ENCODE measurements around the gene PRKAB2. TPM values are rescaled to one million over a fixed set of nuclear protein-coding genes. Genes with fewer than 3 reads are reported as not detected.
"Not testable (repeated sequence)": the region's sequence is repeated elsewhere in the genome, so short reads cannot be mapped to it uniquely, and the experiment has no call there.

Gene PRKAB2
- total RNA-seq, 1 donor from 2014 or later: 26.7 TPM

DNA sequence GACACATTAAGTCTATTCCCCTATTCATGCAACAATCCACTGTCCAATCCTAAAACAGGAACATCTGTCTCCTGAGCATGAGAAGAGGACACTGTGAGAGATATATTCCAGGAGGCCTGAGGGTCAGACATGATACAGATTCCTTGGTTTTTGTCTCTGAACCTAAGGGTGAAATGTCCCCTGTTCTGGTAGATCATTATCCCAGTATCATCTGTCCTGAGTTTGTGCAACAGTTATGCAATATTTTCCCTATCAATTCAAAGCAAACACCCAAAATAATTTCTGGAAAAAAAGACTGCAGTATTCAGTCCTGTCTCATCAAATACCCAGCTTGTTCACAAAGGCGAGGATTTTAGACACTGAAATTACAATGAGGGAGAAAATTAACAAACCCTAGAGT, 61.4 kb downstream of the PRKAB2 start:
- no peaks in the 10 kb centered on the region for H3K9me3 Mint-ChIP-seq (ENCODE audit: unreplicated experiment)
- H3K36me3 Mint-ChIP-seq (ENCODE audit: unreplicated experiment): no peaks in the 10 kb centered on the region
- H3K27me3 Mint-ChIP-seq (ENCODE audit: unreplicated experiment): peaks cover 2% of the 10 kb centered on the region
- H3K27ac Mint-ChIP-seq (ENCODE audit: unreplicated experiment): no peak overlapping the region
- no peaks in the 10 kb centered on the region for H3K4me1 Mint-ChIP-seq (ENCODE audit: low read depth, unreplicated experiment)
- no peak for DNase-seq
- no peak overlapping the region for H3K4me3 Mint-ChIP-seq (ENCODE audit: unreplicated experiment)
- TF ChIP-seq, protein P1, sequence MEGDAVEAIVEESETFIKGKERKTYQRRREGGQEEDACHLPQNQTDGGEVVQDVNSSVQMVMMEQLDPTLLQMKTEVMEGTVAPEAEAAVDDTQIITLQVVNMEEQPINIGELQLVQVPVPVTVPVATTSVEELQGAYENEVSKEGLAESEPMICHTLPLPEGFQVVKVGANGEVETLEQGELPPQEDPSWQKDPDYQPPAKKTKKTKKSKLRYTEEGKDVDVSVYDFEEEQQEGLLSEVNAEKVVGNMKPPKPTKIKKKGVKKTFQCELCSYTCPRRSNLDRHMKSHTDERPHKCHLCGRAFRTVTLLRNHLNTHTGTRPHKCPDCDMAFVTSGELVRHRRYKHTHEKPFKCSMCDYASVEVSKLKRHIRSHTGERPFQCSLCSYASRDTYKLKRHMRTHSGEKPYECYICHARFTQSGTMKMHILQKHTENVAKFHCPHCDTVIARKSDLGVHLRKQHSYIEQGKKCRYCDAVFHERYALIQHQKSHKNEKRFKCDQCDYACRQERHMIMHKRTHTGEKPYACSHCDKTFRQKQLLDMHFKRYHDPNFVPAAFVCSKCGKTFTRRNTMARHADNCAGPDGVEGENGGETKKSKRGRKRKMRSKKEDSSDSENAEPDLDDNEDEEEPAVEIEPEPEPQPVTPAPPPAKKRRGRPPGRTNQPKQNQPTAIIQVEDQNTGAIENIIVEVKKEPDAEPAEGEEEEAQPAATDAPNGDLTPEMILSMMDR (IDR thresholded peaks at IDR 0.05; ENCODE audit: partially characterized antibody, unreplicated experiment): no peak

DNA sequence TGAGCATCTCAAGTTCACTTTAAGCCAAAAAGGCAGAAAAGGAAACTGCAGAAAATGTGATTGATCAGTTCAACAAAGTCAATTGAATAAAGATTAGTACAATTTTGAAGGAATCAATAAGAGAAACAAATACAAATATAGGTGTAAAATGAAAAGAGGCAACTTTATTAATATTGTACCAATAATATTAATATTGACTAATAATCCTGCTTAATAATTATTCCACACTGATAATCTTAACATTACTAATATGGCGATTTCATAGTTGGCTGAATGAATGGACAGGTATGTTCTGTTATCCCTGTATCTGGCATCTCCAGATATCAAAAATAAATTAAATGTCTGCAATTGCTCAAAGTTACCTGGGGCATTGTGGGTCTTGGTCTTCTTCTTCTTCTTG, 61.8 kb downstream of the PRKAB2 start:
- Mint-ChIP-seq H3K9me3 (ENCODE audit: unreplicated experiment) (no peaks in the 10 kb centered on the region), H3K27ac (ENCODE audit: unreplicated experiment) (no peak overlapping the region), H3K4me1 (ENCODE audit: low read depth, unreplicated experiment) (no peaks in the 10 kb centered on the region), H3K4me3 (ENCODE audit: unreplicated experiment) (no peak overlapping the region), H3K36me3 (ENCODE audit: unreplicated experiment) (no peaks in the 10 kb centered on the region), H3K27me3 (ENCODE audit: unreplicated experiment) (peaks cover 2% of the 10 kb centered on the region)
- DNase-seq: no peak
- TF ChIP-seq, protein P1 (IDR thresholded peaks at IDR 0.05; ENCODE audit: partially characterized antibody, unreplicated experiment): no peak

DNA sequence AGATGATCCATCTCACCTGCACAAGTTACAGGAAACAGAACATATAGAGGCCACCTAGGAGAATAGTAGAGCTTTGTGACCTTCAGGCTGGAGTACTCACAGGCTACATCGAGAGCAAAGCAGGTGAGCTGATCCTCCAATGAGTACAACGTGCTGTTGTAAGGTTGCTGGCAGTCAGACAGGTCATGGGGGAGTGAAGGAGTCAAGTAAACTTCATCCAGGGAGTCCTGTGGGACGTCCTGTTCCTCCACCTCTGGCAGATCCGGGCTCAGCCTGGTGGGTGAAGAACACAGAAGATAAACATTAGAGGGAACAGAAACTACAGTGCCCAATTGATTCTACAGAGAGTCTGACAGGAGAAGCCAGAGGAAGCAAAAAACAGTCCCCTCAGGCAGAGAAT, 62.5 kb downstream of the PRKAB2 start:
- H3K4me3 Mint-ChIP-seq (ENCODE audit: unreplicated experiment): no peak overlapping the region
- no peaks in the 10 kb centered on the region for H3K9me3 Mint-ChIP-seq (ENCODE audit: unreplicated experiment)
- TF ChIP-seq, protein P1 (IDR thresholded peaks at IDR 0.05; ENCODE audit: partially characterized antibody, unreplicated experiment): no peak
- no peak for DNase-seq
- peaks cover 2% of the 10 kb centered on the region for H3K27me3 Mint-ChIP-seq (ENCODE audit: unreplicated experiment)
- H3K4me1 Mint-ChIP-seq (ENCODE audit: low read depth, unreplicated experiment): no peaks in the 10 kb centered on the region
- no peaks in the 10 kb centered on the region for H3K36me3 Mint-ChIP-seq (ENCODE audit: unreplicated experiment)
- H3K27ac Mint-ChIP-seq (ENCODE audit: unreplicated experiment): no peak overlapping the region

DNA sequence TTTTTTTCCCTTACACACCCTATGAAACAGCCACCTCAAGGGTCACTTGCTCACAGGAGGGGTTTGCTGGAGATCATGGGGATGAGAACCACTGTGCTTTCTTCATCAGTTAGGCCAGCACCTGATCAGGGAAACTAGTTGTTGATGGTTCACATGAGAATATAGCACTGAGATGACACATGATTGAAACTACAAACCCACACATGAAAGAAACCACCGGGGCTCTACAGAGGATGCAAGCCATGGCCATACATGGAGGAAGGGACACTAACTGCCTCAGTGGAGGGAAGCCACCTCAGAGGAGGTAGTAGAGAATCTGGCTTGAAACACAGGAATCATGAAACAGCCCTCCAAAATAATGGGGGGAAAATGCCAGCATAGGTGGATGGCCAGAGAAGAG, 63.2 kb downstream of the PRKAB2 start:
- TF ChIP-seq, protein P1 (IDR thresholded peaks at IDR 0.05; ENCODE audit: partially characterized antibody, unreplicated experiment): no peak
- no peaks in the 10 kb centered on the region for H3K9me3 Mint-ChIP-seq (ENCODE audit: unreplicated experiment)
- no peaks in the 10 kb centered on the region for H3K36me3 Mint-ChIP-seq (ENCODE audit: unreplicated experiment)
- H3K27ac Mint-ChIP-seq (ENCODE audit: unreplicated experiment): no peak overlapping the region
- DNase-seq: no peak
- no peak overlapping the region for H3K4me3 Mint-ChIP-seq (ENCODE audit: unreplicated experiment)
- no peaks in the 10 kb centered on the region for H3K4me1 Mint-ChIP-seq (ENCODE audit: low read depth, unreplicated experiment)
- peaks cover 2% of the 10 kb centered on the region for H3K27me3 Mint-ChIP-seq (ENCODE audit: unreplicated experiment)

DNA sequence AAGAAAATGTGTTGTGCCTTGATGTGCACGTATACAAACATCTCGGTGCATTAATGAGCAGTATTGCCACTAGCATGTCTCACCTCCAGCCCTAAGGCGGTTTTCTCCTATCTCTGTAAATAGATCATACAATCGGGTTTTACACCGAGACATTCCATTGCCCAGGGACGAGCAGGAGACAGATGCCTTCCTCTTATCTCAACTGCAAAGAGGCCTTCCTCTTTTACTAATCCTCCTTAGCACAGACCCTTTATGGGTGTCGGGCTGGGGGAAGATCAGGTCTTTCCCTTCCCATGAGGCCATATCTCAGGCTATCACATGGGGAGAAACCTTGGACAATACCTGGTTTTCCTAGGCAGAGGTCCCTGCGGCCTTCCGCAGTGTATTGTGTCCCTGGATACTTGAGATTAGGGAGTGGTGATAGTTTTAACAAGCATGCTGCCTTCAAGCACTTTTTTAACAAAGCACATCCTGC, 65.8 kb downstream of the PRKAB2 start:
- not testable (repeated sequence) for H3K9me3 Mint-ChIP-seq (ENCODE audit: unreplicated experiment); H3K4me1 Mint-ChIP-seq (ENCODE audit: low read depth, unreplicated experiment); H3K27ac Mint-ChIP-seq (ENCODE audit: unreplicated experiment); H3K27me3 Mint-ChIP-seq (ENCODE audit: unreplicated experiment); DNase-seq; H3K36me3 Mint-ChIP-seq (ENCODE audit: unreplicated experiment); H3K4me3 Mint-ChIP-seq (ENCODE audit: unreplicated experiment)

DNA sequence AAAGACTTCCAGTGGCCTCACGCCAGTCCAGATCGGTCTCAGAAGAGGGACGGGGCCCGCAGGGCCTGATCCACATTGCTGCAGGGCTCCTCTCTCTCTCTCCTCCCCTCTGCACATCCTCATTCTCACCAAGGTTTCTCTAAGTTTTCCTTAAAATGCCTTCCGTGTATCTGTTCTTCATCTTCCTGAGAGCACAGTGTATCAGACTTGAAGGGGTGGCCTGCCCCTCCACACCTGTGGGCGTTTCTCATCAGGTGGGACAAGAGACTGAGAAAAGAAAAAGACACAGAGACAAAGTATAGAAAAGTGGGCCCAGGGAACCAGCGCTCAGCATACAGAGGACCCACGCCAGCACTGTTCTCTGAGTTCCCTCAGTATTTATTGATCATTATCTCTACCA, 66.4 kb downstream of the PRKAB2 start:
- no peak overlapping the region for H3K27ac Mint-ChIP-seq (ENCODE audit: unreplicated experiment)
- no peak for DNase-seq
- H3K4me1 Mint-ChIP-seq (ENCODE audit: low read depth, unreplicated experiment): peaks cover 2% of the 10 kb centered on the region
- no peak overlapping the region for H3K4me3 Mint-ChIP-seq (ENCODE audit: unreplicated experiment)
- no peaks in the 10 kb centered on the region for H3K9me3 Mint-ChIP-seq (ENCODE audit: unreplicated experiment)
- TF ChIP-seq, protein P1 (IDR thresholded peaks at IDR 0.05; ENCODE audit: partially characterized antibody, unreplicated experiment): no peak
- peaks cover 2% of the 10 kb centered on the region for H3K27me3 Mint-ChIP-seq (ENCODE audit: unreplicated experiment)
- H3K36me3 Mint-ChIP-seq (ENCODE audit: unreplicated experiment): peaks cover 3% of the 10 kb centered on the region
